K562 treated with DMSO at 1 percent for 48 hours (cell line): Measurements from ENCODE around the gene SPTAN1. TPM values are rescaled to one million over a fixed set of nuclear protein-coding genes. Genes with fewer than 3 reads are reported as not detected.

Experiments used
- total RNA-seq: library from RNA; unstranded; fragments of 300-600 nt; gene quantifications from 2 replicates; pipeline ENCODE4 v1.2.3, GENCODE V29; 2022; ENCODE audit warnings: low replicate concordance; ENCODE audit errors: extremely low read depth

The SPTAN1 gene
- total RNA-seq = not detected in 2 replicates

DNA sequence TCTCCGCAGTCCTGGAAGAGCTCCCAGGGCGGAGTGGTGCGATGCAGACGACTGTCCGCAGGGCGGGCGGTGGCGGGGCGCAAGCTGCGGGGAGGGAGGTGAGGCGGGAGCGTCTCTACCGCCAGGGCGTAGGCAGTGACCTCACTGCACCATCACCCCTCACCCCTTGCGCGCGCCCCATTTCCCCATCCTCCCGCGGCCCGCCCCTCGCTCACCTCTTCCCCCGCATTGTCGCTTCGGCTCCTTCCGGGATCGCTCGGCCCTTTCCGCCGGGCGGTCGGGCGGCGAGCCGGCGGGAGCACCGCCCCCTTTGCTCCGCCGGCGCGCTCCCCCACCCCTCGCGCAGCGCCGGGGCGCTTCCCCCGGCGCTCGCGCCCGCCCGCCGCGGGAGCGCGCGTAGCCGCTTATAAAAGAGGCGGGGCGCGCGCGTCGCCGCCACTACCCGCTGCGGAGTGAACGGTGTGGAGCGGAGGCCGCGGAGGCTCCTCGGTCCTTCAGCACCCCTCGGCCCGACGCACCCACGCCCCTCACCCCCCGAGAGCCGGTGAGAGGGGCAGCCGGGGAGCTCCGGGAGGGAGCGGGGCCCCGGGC lies at the start of gene SPTAN1:
Gene SPTAN1, plus strand, starts transcription at position 435 of the 591 bp plus-strand sequence. CDS start 14,154 bp downstream, outside the sequence.

DNA sequence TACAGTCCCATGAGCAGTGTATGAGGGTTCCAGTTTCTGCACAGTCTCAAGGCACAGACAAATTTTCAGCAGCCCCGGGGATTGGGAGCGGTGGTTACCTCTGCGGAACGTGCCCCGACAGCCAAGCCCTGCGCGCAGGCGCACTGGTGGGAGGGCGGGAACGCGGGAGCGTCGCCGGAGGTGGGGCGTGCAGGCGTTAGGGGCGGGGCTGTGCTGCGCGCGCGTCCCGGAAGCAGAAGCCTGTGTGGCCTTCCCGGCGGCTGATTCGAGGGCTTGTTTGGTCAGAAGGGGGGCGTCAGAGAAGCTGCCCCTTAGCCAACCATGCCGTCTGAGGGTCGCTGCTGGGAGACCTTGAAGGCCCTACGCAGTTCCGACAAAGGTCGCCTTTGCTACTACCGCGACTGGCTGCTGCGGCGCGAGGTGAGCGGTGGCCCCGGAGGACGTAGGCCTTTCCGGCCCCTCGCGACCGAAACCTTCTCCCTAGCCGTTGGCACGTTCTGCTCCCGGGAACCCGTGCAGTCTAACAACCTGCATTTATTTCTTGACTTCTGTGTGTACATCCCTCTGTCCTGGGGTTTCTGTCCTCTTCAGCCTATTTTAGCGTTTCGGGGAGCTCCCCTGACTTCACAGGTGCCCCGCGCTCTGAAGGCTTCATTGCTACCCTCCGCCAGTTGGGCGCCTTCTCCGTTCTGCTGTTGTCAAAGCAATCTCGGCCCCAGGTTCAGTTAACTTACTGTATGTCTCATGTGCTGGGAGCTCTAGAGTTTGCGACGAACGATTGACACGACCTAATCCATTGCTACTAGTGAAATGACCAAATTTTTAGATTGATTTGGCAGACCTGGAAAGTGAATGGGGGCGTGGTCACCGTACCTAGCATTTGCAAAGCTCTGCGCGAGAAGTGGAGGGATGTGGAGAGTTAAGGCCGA lies 47.6 kb upstream of the SPTAN1 start, which contains the start of gene GLE1:
Gene GLE1, plus strand, starts transcription at position 235 of the 929 bp plus-strand sequence. Its CDS starts 87 bp downstream, at position 322.

DNA sequence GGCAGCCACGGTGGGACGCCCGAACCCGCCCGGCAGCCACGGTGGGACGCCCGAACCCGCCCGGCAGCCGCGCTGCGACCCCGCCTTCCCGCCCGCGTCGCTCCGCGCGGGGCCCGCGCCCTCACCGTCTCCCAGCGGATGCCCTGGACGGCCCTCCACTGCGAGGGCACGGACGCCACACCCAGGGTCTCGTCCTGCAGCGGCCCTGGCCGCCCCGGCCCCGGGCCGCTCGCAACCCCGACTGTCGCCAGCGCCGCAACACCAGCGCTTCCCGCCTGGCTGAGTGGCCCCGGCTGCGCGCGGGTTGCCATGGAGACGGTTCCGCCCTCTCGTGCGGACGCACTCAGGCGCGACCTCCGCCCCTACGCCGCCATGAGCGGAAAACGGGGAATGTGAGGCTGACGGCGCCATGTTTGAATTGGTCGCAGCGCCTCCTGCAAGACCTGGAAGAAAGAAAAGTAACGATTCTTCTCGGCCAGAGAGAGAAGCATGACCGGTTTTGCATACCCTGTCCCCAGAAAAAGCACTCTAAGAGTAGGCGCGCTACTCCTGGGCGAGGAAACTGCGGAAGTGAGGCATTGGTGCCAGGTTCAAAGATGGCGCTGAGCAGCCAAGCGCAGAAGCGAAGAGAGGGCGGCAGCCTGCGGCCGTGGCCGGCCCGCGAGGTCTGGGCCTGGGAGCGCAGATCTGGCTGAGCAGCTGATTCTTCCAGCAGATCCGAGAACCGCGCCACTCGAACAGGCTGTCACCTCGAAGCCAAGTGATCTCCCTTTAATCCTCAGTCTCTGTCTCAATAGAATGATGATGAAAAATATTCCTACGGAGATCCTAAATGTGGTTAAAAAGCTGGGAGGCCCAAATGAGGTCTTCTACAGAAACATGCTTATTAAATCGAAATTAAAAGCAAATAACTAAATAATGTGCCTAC lies 104.3 kb downstream of the SPTAN1 start, which contains the start of gene DYNC2I2:
Gene DYNC2I2, minus strand, starts transcription at position 432 of the 928 bp plus-strand sequence. Its CDS starts 121 bp downstream, at position 311.

Other genes starting within 250 kb of the SPTAN1 start
- gene TRUB2, start 230.1 kb upstream of the SPTAN1 start, total RNA-seq = not detected in 2 replicates
- gene COQ4, start 229.7 kb upstream of the SPTAN1 start, total RNA-seq = not detected in 2 replicates
- gene SLC27A4, start 212.1 kb upstream of the SPTAN1 start, total RNA-seq = not detected in 2 replicates
- not detected in 2 replicates for gene URM1, start 181.2 kb upstream of the SPTAN1 start, total RNA-seq
- not detected in 2 replicates for gene CERCAM, start 131.7 kb upstream of the SPTAN1 start, total RNA-seq
- gene ODF2, start 96.6 kb upstream of the SPTAN1 start, total RNA-seq = not detected in 2 replicates
- gene GLE1, start 47.9 kb upstream of the SPTAN1 start, total RNA-seq = not detected in 2 replicates
- not detected in 2 replicates for gene DYNC2I2, start 104.3 kb downstream of the SPTAN1 start, total RNA-seq
- 792 TPM in 1 of 2 replicates, not detected in the other for gene SET, start 136.6 kb downstream of the SPTAN1 start, total RNA-seq
- not detected in 2 replicates for gene PKN3, start 149.9 kb downstream of the SPTAN1 start, total RNA-seq
- not detected in 2 replicates for gene ZDHHC12, start 171.5 kb downstream of the SPTAN1 start, total RNA-seq
- gene ZER1, start 219.3 kb downstream of the SPTAN1 start, total RNA-seq = not detected in 2 replicates
- gene TBC1D13, start 234.7 kb downstream of the SPTAN1 start, total RNA-seq = not detected in 2 replicates